Fibroblast of the aortic adventitia (primary cell): Measurements from ENCODE around the gene B3GNT5. TPM values are rescaled to one million over a fixed set of nuclear protein-coding genes. Genes with fewer than 3 reads are reported as not detected.
A peak's percentile ranks its signal among the peaks of the same experiment; 100 is the strongest.

Source experiments
- DNase-seq: peaks from one replicate; pipeline ENCODE4 v3.0.0-alpha.2; 2010; ENCODE audit warnings: low read depth
- H3K4me3 ChIP-seq: 2 replicates; pipeline ENCODE4 v1.5.1; 2011; ENCODE audit warnings: low read depth, mild to moderate bottlenecking, control low read depth, low read length, moderate library complexity
- CTCF ChIP-seq: IDR thresholded peaks from 2 replicates; pipeline ENCODE4 v1.5.1; 2011; ENCODE audit warnings: mild to moderate bottlenecking, low read length, control low read depth, inconsistent platforms; ENCODE audit not compliant: insufficient read depth
- total RNA-seq: library from RNA; depleted of rRNA; stranded (reverse); fragments of >200 nt; gene quantifications from 2 replicates; pipeline ENCODE4 v1.2.3, GENCODE V29; 2012; ENCODE audit warnings: low replicate concordance

Gene B3GNT5
- total RNA-seq, 1 donor, result 4.7 TPM

GRCh38 chr3:183244981-183245476 is 8.0 kb upstream of the B3GNT5 start:
- no peak overlapping the region for H3K4me3 ChIP-seq
- no peak for TF ChIP-seq CTCF
- DNase-seq, result no peak

- no peak for DNase-seq
Observed at GRCh38 chr3:183247011-183247589, 6.0 kb upstream of the B3GNT5 start.

GRCh38 chr3:183249006-183249718 is 3.9 kb upstream of the B3GNT5 start:
- DNase-seq, result no peak
- TF ChIP-seq CTCF, result no peak
- H3K4me3 ChIP-seq, result no peak overlapping the region

More at GRCh38 chr3:183247011-183247589, 6.0 kb upstream of the B3GNT5 start:
- TF ChIP-seq CTCF, result no peak
- H3K4me3 ChIP-seq, result no peak overlapping the region

GRCh38 chr3:183252118-183252782 is 803 bp upstream of the B3GNT5 start:
- DNase-seq, result no peak
- H3K4me3 ChIP-seq, result no peak overlapping the region
- TF ChIP-seq CTCF, result no peak

GRCh38 chr3:183253528-183254486 is 754 bp downstream of the B3GNT5 start:
- TF ChIP-seq CTCF, result peak; percentile 15
- H3K4me3 ChIP-seq, result peak overlapping the region; percentile 80
- DNase-seq, result peak; percentile 67
